Measurements from ENCODE around the gene CTTNBP2NL. TPM values are rescaled to one million over a fixed set of nuclear protein-coding genes. Genes with fewer than 3 reads are reported as not detected.

CTTNBP2NL gene, protein sequence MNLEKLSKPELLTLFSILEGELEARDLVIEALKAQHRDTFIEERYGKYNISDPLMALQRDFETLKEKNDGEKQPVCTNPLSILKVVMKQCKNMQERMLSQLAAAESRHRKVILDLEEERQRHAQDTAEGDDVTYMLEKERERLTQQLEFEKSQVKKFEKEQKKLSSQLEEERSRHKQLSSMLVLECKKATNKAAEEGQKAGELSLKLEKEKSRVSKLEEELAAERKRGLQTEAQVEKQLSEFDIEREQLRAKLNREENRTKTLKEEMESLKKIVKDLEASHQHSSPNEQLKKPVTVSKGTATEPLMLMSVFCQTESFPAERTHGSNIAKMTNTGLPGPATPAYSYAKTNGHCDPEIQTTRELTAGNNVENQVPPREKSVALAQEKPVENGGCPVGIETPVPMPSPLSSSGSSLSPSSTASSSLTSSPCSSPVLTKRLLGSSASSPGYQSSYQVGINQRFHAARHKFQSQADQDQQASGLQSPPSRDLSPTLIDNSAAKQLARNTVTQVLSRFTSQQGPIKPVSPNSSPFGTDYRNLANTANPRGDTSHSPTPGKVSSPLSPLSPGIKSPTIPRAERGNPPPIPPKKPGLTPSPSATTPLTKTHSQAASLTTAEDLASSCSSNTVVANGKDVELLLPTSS
- 11.9 and 16.3 TPM in 2 replicates for total RNA-seq (2014; rRNA removed; shearing (Covaris generic); ENCODE audit: low replicate concordance)

- H3K9me3 ChIP-seq: no peaks in the 10 kb centered on the region
- H3K27me3 ChIP-seq: no peaks in the 10 kb centered on the region
- peak; percentile 99 for DNase-seq
- peaks cover 3% of the 10 kb centered on the region for H3K36me3 ChIP-seq
- H3K4me3 ChIP-seq: peak within 1 kb of the TSS; percentile 92
These were observed at the start of gene CTTNBP2NL for GRCh38 chr1:112395821-112396652. Gene CTTNBP2NL (plus strand): TSS chr1:112396214. CDS start chr1:112416166, 19,952 bp downstream.

DNA sequence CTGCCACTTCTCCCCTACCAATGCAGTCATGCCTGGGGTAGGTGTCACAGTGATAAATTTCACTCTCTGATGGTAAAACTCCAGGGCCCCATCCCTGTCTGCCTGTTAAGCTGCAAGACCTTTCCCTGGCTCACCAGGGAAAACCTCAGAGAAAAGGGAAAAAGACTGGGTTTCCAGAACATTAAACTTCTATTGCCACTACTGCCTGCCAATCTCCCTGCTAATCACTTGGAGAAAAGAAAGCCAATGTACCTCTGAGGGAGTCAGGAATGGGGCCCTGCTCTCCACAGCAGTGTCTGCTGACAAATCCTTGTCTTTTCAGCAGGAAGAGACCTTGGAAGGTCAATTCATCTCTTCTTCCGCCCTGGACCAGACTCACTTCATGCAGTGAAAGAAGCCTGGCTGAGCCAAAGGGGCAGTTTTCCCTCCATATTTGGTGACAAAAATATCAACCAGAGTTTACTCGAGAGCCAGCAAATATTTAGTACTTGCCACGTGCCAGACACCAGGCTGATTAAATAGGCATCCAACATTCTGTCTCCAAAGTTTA is 49.1 kb upstream of the CTTNBP2NL start:
- Histone ChIP-seq H3K27me3 (peaks cover 18% of the 10 kb centered on the region), H3K36me3 (no peaks in the 10 kb centered on the region)
- no peak for DNase-seq

DNA sequence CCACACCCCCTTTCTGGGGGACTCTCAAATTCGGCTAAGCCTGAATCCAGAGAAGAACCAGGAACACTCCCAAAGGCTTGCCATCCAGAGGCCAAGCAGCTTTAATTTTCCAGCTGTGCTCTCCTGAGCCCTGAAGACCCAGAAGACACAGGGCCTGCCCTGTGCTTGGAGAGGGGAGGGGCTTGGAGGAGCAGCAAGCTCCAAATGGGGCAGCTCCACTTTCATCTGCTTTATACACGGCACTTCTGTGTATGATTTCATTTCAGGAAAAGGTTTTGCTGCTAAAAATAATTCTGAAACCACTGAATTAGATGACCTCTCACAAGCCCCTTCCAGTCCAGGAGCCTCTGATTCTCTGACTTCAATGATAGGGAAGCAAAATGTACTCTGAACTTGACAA is 39.2 kb upstream of the CTTNBP2NL start:
- no peak overlapping the region for H3K4me3 ChIP-seq
- H3K27me3 ChIP-seq: peaks cover 10% of the 10 kb centered on the region
- H3K36me3 ChIP-seq: no peaks in the 10 kb centered on the region
- H3K9me3 ChIP-seq: peaks cover 2% of the 10 kb centered on the region; the same call in 1 of the 2 replicates
- no peak for DNase-seq

More for the DNA sequence above, 49.1 kb upstream of the CTTNBP2NL start:
- Histone ChIP-seq H3K9me3 (peaks cover 14% of the 10 kb centered on the region; the same call in 1 of the 2 replicates), H3K4me3 (no peak overlapping the region)

DNA sequence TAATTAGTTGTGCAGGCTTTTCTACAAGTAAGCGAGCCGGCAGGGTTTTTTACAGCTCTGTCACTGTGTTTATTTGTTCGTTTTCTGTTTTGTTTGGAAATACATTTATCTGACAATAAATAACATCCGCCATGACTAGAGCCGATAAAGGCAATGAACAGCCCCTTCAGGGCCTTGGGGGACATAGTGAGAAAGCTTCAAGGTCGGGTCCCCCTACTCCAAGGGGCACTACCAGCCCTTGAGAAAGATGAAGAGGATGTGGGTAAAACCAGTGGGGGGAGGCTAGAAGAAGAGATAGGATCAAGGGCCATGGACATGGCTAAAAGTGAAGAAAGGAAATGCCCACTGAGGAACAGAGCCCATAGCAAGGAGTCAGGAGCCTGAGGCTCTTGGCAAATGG is 38.5 kb upstream of the CTTNBP2NL start:
- DNase-seq: no peak
- no peak overlapping the region for H3K4me3 ChIP-seq
- no peaks in the 10 kb centered on the region for H3K9me3 ChIP-seq
- H3K27me3 ChIP-seq: peaks cover 12% of the 10 kb centered on the region
- no peaks in the 10 kb centered on the region for H3K36me3 ChIP-seq

- H3K9me3 ChIP-seq: no peaks in the 10 kb centered on the region
- H3K27me3 ChIP-seq: peaks cover 18% of the 10 kb centered on the region
- no peak overlapping the region for H3K4me3 ChIP-seq
- H3K36me3 ChIP-seq: no peaks in the 10 kb centered on the region
- no peak for DNase-seq
These were observed 37.8 kb upstream of the CTTNBP2NL start for GRCh38 chr1:112358061-112358770.

GRCh38 chr1:112358798-112359408 is 37.1 kb upstream of the CTTNBP2NL start:
- peaks cover 22% of the 10 kb centered on the region for H3K27me3 ChIP-seq
- peak; percentile 54 for DNase-seq
- no peaks in the 10 kb centered on the region for H3K9me3 ChIP-seq
- H3K36me3 ChIP-seq: no peaks in the 10 kb centered on the region
- no peak overlapping the region for H3K4me3 ChIP-seq

DNA sequence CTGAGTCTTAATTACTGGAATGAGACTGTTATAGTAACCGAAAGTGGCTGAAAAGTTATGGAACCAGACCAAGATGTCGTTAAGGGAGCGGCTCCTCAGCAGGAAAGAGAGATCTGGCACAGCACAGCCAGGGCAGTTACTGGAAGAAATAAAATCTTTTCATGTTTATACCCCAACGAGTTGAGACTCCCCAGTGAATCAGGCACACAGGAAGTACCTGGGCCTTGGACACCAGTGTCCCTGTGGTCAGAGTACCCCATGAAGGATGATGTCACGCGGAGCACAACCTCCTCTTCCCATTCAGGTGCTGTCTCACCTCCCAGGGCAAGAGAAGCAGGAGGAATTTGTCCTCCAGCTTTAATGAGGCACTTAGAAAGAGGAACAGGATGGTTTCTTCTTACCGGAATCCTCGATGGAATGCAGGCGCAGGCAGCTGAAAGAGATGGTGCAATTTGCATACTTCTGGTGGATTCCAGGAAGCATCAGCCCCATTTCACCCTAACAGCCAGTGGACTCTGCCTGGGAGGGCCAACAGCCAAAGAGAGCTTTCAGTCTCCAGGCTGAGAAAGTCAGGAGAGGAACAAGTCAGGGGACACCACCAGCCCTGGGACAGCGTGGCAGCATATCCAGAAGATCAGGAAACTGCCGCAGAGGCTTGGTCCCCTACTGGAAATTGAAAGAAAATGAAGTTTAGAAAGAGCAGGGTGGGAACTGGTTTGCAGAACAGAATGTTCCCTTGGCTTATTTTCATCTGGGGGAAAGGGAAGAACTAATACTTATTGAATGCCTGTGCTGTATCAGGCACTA is 35.9 kb upstream of the CTTNBP2NL start:
- Histone ChIP-seq H3K4me3 (no peak overlapping the region), H3K36me3 (no peaks in the 10 kb centered on the region), H3K9me3 (no peaks in the 10 kb centered on the region), H3K27me3 (peaks cover 32% of the 10 kb centered on the region)
- no peak for DNase-seq

DNA sequence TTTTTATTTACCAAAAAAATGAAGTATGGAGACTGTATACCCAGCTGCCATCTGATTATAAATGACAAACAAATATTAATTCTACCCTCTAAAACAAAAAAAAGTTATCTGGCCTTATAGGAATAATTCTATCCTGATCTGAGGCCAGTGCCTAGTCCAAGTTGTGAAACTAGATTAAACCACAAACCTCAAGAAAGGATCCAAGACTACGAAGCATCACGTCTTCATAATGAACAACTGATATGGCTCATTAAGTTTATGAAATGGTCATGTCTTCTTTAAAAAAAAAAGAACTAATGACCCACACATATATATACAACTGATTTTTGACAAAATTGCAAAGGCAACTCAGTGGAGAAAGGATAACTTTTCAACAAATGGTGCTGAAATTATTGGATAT is 32.4 kb upstream of the CTTNBP2NL start:
- H3K27me3 ChIP-seq: peaks cover 28% of the 10 kb centered on the region
- no peak for DNase-seq
- H3K9me3 ChIP-seq: no peaks in the 10 kb centered on the region
- H3K36me3 ChIP-seq: no peaks in the 10 kb centered on the region
- H3K4me3 ChIP-seq: no peak overlapping the region

DNA sequence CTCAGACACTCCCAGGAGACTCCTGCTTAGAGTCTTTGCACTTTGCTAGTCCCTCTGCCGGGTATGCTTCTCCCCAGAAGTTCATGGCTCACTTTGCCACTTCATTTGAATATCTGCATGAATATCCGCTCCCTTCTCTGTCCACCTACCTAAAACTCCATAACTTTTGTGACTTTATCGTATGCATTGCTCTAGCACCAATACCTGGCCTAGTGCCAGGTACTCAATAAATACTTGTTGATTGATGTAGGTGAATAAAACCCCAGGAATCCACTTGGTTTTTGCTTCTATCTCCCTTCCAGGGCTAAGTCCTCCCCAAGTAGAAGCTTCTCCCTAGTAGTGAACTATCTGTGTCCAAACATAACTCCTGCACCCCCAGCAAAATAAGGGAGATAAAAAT is 27.8 kb upstream of the CTTNBP2NL start:
- no peak for DNase-seq
- Histone ChIP-seq H3K9me3 (no peaks in the 10 kb centered on the region), H3K4me3 (no peak overlapping the region), H3K36me3 (no peaks in the 10 kb centered on the region), H3K27me3 (peaks cover 30% of the 10 kb centered on the region)

GRCh38 chr1:112369392-112370285 is 26.4 kb upstream of the CTTNBP2NL start:
- Histone ChIP-seq H3K9me3 (no peaks in the 10 kb centered on the region), H3K4me3 (no peak overlapping the region), H3K36me3 (no peaks in the 10 kb centered on the region), H3K27me3 (peaks cover 21% of the 10 kb centered on the region)
- peak; percentile 81 for DNase-seq

DNA sequence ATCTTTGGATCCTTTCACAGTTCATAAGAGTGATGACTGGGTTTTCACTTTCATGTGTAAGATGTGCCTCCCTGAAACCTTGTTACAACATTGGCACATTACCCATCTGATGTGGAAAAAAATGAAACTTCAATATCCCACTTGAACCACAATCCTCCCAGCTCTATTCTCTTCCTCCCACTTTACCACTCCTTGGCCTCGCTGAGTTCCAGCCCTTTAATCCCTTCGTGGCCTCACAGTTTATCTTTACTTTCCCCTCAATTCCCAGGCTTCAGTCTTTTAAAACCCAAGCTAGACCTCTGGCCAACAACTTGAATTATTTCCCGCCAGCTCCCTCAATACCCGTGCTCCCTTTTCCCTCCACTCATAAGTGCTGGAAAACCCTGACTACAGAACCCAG is 25.0 kb upstream of the CTTNBP2NL start:
- peaks cover 15% of the 10 kb centered on the region for H3K27me3 ChIP-seq
- no peak for DNase-seq
- no peaks in the 10 kb centered on the region for H3K9me3 ChIP-seq
- no peaks in the 10 kb centered on the region for H3K36me3 ChIP-seq
- no peak overlapping the region for H3K4me3 ChIP-seq

DNA sequence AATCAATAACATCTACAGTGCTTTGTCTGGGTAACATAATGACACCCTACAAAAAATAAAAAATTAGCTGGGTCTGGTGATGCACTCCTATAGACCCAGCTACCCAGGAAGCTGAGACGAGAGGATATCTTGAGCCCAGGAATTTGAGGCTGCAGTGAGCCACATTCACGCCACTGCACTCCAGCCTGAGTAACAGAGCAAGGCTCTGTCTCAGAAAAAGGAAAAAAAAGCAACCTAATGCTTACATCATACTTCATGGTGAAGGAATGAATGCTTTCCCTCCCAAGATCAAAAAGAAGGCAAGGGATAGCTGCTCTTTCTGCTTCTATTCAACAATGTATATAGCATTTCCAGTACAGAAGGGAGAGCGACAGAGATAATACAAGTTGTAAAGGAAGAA is 24.2 kb upstream of the CTTNBP2NL start:
- Histone ChIP-seq H3K9me3 (peaks cover 4% of the 10 kb centered on the region; the same call in 1 of the 2 replicates), H3K36me3 (no peaks in the 10 kb centered on the region), H3K27me3 (peaks cover 15% of the 10 kb centered on the region), H3K4me3 (no peak overlapping the region)
- no peak for DNase-seq

GRCh38 chr1:112373806-112374205 is 22.2 kb upstream of the CTTNBP2NL start:
- DNase-seq: no peak
- Histone ChIP-seq H3K9me3 (peaks cover 11% of the 10 kb centered on the region), H3K4me3 (no peak overlapping the region), H3K27me3 (peaks cover 13% of the 10 kb centered on the region), H3K36me3 (no peaks in the 10 kb centered on the region)

DNA sequence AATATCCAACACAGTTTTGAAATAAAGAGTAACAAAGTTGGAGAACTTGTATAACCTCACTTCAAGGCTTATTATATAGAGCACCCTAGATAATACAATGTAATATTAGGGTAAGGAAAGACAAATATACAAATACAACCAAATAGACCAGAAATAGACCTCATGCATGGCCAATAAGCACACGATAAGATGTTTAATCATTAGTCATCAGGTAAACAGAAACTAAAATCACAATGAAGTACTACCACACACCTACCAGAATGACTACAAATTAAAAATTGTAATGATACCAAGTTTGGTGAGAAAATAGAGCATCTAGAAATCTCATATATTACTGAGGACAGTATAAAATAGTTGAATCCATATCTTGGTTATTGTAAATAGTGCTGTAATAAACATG is 20.3 kb upstream of the CTTNBP2NL start:
- peaks cover 11% of the 10 kb centered on the region for H3K9me3 ChIP-seq
- no peaks in the 10 kb centered on the region for H3K36me3 ChIP-seq
- peaks cover 5% of the 10 kb centered on the region for H3K27me3 ChIP-seq
- no peak for DNase-seq
- H3K4me3 ChIP-seq: no peak overlapping the region
